BLaER1 treated with 17β-estradiol and CSF1 and Interleukin-3, amounts not matched to agents 10 nM and 100 nM (cell line): ENCODE measurements around the gene SLC16A1.
A peak's percentile ranks its signal among the peaks of the same experiment; 100 is the strongest.
"Not testable (repeated sequence)": the region's sequence is repeated elsewhere in the genome, so short reads cannot be mapped to it uniquely, and the experiment has no call there.

Source experiments
- H3K27ac ChIP-seq, 11 experiments: shearing (Covaris generic); formaldehyde crosslinking; 2 replicates each; pipeline ENCODE4 v1.8.1; 2022
- H3K27me3 ChIP-seq, 11 experiments: shearing (Covaris generic); formaldehyde crosslinking; 2 replicates each; pipeline ENCODE4 v1.8.1; 2022
- H3K36me3 ChIP-seq, 11 experiments: shearing (Covaris generic); formaldehyde crosslinking; 2 replicates each; pipeline ENCODE4 v1.8.1; 2022
- H3K4me1 ChIP-seq, 10 experiments: shearing (Covaris generic); formaldehyde crosslinking; 2 replicates each; pipeline ENCODE4 v1.8.1; 2022
- H3K4me2 ChIP-seq, 11 experiments: shearing (Covaris generic); formaldehyde crosslinking; 2 replicates each; pipeline ENCODE4 v1.8.1; 2022
- H3K4me3 ChIP-seq, 10 experiments: shearing (Covaris generic); formaldehyde crosslinking; 2 replicates each; pipeline ENCODE4 v1.8.1; 2022
- H3K9ac ChIP-seq, 11 experiments: shearing (Covaris generic); formaldehyde crosslinking; 2 replicates each; pipeline ENCODE4 v1.8.1; 2022
- H3K9me3 ChIP-seq, 11 experiments: shearing (Covaris generic); formaldehyde crosslinking; replicated peaks in 1 of 11; 2 replicates each; pipeline ENCODE4 v1.8.1; 2022
- H4K20me1 ChIP-seq, 11 experiments: shearing (Covaris generic); formaldehyde crosslinking; 2 replicates each; pipeline ENCODE4 v1.8.1; 2022
- Cebpa-rat ChIP-seq, 11 experiments: shearing (Covaris generic); IDR thresholded peaks; 2 replicates each; pipeline ENCODE4 v1.8.1; 2022

Gene SLC16A1

GRCh38 chr1:112955773-112956543 lies at the start of gene SLC16A1:
Gene SLC16A1, minus strand, starts transcription at chr1:112956196. Its CDS starts 26,888 bp downstream, at chr1:112929308.
- peaks cover 0 to 4% (median 0%) of the 10 kb centered on the region in 11 experiments; a peak in 2 of 22 replicates for H3K9me3 ChIP-seq
- peak within 1 kb of the TSS; percentile 84 to 99 (median 93) for H3K4me2 ChIP-seq
- no peak for TF ChIP-seq Cebpa-rat (IDR thresholded peaks at IDR 0.05)
- H3K27ac ChIP-seq = peak within 1 kb of the TSS; percentile 79 to 98 (median 94)
- H3K9ac ChIP-seq = peak within 1 kb of the TSS; percentile 92 to 98 (median 94)
- H3K27me3 ChIP-seq = no peaks in the 10 kb centered on the region
- H3K4me3 ChIP-seq = peak within 1 kb of the TSS; percentile 78 to 87 (median 82)
- peaks cover 11 to 34% (median 22%) of the 10 kb centered on the region in 11 experiments for H3K36me3 ChIP-seq
- H3K4me1 ChIP-seq = peaks cover 40 to 66% (median 51%) of the 10 kb centered on the region in 10 experiments
- peaks cover 0 to 69% (median 49%) of the 10 kb centered on the region in 11 experiments; a peak in 19 of 22 replicates for H4K20me1 ChIP-seq

GRCh38 chr1:113003751-113004690 lies 48.0 kb upstream of the SLC16A1 start:
- no peak for TF ChIP-seq Cebpa-rat (IDR thresholded peaks at IDR 0.05)
- no peak overlapping the region for H3K9ac ChIP-seq
- H3K36me3 ChIP-seq = peaks cover 42 to 88% (median 64%) of the 10 kb centered on the region in 11 experiments
- no peak overlapping the region for H3K4me2 ChIP-seq
- no peak overlapping the region for H3K27ac ChIP-seq
- no peaks in the 10 kb centered on the region for H4K20me1 ChIP-seq
- no peaks in the 10 kb centered on the region for H3K9me3 ChIP-seq
- no peaks in the 10 kb centered on the region for H3K4me1 ChIP-seq
- no peak overlapping the region for H3K4me3 ChIP-seq
- no peaks in the 10 kb centered on the region for H3K27me3 ChIP-seq

- Histone ChIP-seq H3K9me3 (no peaks in the 10 kb centered on the region), H3K27me3 (no peaks in the 10 kb centered on the region), H3K36me3 (peaks cover 49 to 90% (median 64%) of the 10 kb centered on the region in 11 experiments), H3K4me2 (no peak overlapping the region), H3K4me1 (no peaks in the 10 kb centered on the region), H3K27ac (no peak overlapping the region), H3K9ac (no peak overlapping the region), H3K4me3 (no peak overlapping the region), H4K20me1 (peaks cover 0 to 7% (median 0%) of the 10 kb centered on the region in 11 experiments; a peak in 1 of 22 replicates)
- no peak for TF ChIP-seq Cebpa-rat (IDR thresholded peaks at IDR 0.05)
Measured at GRCh38 chr1:113002297-113002696, 46.3 kb upstream of the SLC16A1 start.

- no peak overlapping the region for H3K4me3 ChIP-seq
- H3K36me3 ChIP-seq = peaks cover 58 to 81% (median 68%) of the 10 kb centered on the region in 11 experiments
- no peaks in the 10 kb centered on the region for H3K9me3 ChIP-seq
- H3K27ac ChIP-seq = no peak overlapping the region
- H4K20me1 ChIP-seq = peaks cover 0 to 7% (median 0%) of the 10 kb centered on the region in 11 experiments; a peak in 1 of 22 replicates
- peaks cover 0 to 4% (median 0%) of the 10 kb centered on the region in 10 experiments; a peak in 1 of 20 replicates for H3K4me1 ChIP-seq
- no peak overlapping the region for H3K9ac ChIP-seq
- no peak overlapping the region for H3K4me2 ChIP-seq
- H3K27me3 ChIP-seq = no peaks in the 10 kb centered on the region
- TF ChIP-seq Cebpa-rat (IDR thresholded peaks at IDR 0.05) = no peak
Measured at GRCh38 chr1:112998592-112999235, 42.7 kb upstream of the SLC16A1 start.

DNA sequence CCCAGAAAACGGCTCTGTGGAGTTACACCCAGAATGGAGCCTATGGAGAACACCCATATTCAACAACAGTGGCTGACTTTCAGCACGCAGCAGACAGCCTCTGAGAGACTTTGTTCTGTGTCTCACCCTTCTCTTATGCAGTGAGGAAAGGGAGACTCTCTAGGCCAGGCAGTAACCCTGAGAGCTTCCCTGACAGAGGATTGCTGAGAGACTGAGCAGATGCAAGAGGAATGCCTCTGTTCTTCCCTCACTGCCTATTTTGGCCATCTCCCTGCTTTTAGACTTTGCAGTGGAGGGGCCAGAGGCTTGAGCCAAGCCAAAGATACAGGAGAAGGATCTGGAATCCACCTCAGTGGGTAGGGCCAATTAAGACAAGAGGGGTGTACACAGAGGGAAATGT lies 41.8 kb upstream of the SLC16A1 start:
- Histone ChIP-seq H3K27me3 (no peaks in the 10 kb centered on the region), H3K4me1 (peaks cover 0 to 4% (median 0%) of the 10 kb centered on the region in 10 experiments; a peak in 1 of 20 replicates), H3K9ac (no peak overlapping the region), H3K4me3 (no peak overlapping the region), H3K4me2 (no peak overlapping the region), H3K9me3 (no peaks in the 10 kb centered on the region), H3K27ac (no peak overlapping the region), H3K36me3 (peaks cover 52 to 78% (median 62%) of the 10 kb centered on the region in 11 experiments), H4K20me1 (peaks cover 0 to 7% (median 0%) of the 10 kb centered on the region in 11 experiments; a peak in 1 of 22 replicates)
- TF ChIP-seq Cebpa-rat (IDR thresholded peaks at IDR 0.05) = no peak

- peaks cover 0 to 12% (median 0%) of the 10 kb centered on the region in 10 experiments; a peak in 3 of 20 replicates for H3K4me1 ChIP-seq
- H3K27me3 ChIP-seq = no peaks in the 10 kb centered on the region
- H4K20me1 ChIP-seq = peaks cover 0 to 7% (median 0%) of the 10 kb centered on the region in 11 experiments; a peak in 1 of 22 replicates
- no peak for TF ChIP-seq Cebpa-rat (IDR thresholded peaks at IDR 0.05)
- H3K9me3 ChIP-seq = no peaks in the 10 kb centered on the region
- no peak overlapping the region for H3K4me2 ChIP-seq
- peaks cover 41 to 64% (median 51%) of the 10 kb centered on the region in 11 experiments for H3K36me3 ChIP-seq
- H3K9ac ChIP-seq = no peak overlapping the region
- no peak overlapping the region for H3K27ac ChIP-seq
- no peak overlapping the region for H3K4me3 ChIP-seq
Measured at GRCh38 chr1:112995890-112996289, 39.9 kb upstream of the SLC16A1 start.

DNA sequence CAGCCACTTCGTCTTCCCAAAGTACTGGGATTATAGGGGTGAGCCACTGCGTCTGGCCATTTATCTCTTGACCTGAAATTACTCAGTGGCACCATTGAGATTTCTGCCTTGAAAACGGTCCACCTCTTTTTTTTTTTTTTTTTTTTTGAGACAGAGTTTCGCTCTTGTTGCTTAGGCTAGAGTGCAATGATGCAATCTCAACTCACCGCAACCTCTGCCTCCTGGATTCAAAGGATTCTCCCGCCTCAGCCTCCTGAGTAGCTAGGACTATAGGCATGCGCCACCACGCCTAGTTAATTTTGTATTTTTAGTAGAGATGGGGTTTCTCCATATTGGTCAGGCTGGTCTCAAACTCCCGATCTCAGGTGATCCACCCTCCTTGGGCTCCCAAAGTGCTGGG lies 39.0 kb upstream of the SLC16A1 start:
- not testable (repeated sequence) for H3K4me2 ChIP-seq, H4K20me1 ChIP-seq, H3K27me3 ChIP-seq, H3K4me3 ChIP-seq, H3K9ac ChIP-seq, H3K27ac ChIP-seq, H3K9me3 ChIP-seq
- Histone ChIP-seq H3K4me1 (peaks cover 0 to 12% (median 0%) of the 10 kb centered on the region in 10 experiments; a peak in 3 of 20 replicates), H3K36me3 (peaks cover 41 to 57% (median 48%) of the 10 kb centered on the region in 11 experiments)

DNA sequence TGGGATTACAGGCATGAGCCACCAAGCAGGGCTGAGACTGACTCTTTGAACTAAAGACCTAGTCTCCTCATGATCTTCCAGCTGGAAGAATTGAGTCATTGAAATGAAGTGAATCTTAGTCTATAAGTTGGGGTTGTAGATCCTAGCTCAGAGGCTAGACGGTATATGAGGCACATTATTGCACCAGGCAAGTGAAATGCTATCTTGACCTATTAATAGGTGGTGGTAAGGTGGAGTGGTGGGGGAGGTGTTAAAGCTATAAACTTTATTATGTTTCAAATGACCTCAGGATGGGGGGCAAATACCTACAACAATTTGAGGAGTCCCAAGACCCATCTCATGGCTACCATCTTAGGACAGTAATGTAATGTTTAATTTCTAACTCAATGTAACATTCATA lies 36.8 kb upstream of the SLC16A1 start:
- H3K27me3 ChIP-seq = no peaks in the 10 kb centered on the region
- peaks cover 19 to 35% (median 26%) of the 10 kb centered on the region in 11 experiments; a peak in 21 of 22 replicates for H3K36me3 ChIP-seq
- no peaks in the 10 kb centered on the region; a peak in 1 of 22 replicates for H4K20me1 ChIP-seq
- H3K9ac ChIP-seq = no peak overlapping the region
- no peaks in the 10 kb centered on the region for H3K9me3 ChIP-seq
- H3K4me2 ChIP-seq = no peak overlapping the region
- no peak overlapping the region for H3K27ac ChIP-seq
- no peak for TF ChIP-seq Cebpa-rat (IDR thresholded peaks at IDR 0.05)
- H3K4me1 ChIP-seq = peaks cover 0 to 20% (median 0%) of the 10 kb centered on the region in 10 experiments; a peak in 3 of 20 replicates
- H3K4me3 ChIP-seq = no peak overlapping the region
